ENCODE results near the gene PHACTR3.

GRCh38 chr20:59850018-59850641, 245.8 kb downstream of the PHACTR3 start:
- TF ChIP-seq EP300 (IDR thresholded peaks at IDR 0.05; ENCODE audit: borderline replicate concordance), result no peak
- no peak for TF ChIP-seq USF1 (IDR thresholded peaks at IDR 0.05)
- no peak for TF ChIP-seq REST (IDR thresholded peaks at IDR 0.05; ENCODE audit: low read depth)
- no peak for TF ChIP-seq CREB1 (IDR thresholded peaks at IDR 0.05; ENCODE audit: low read depth)
- no peak for TF ChIP-seq YY1 (IDR thresholded peaks at IDR 0.05; ENCODE audit: low read depth)
- TF ChIP-seq TAF1 (IDR thresholded peaks at IDR 0.05; ENCODE audit: low read depth), result no peak
- no peak for TF ChIP-seq MAX (IDR thresholded peaks at IDR 0.05)
- peak; percentile 32; the same call in 1 of the 2 replicates for TF ChIP-seq RAD21 (IDR thresholded peaks at IDR 0.05; ENCODE audit: low read depth)

Measured in Ishikawa (cell line).